RWPE2 (cell line): ENCODE measurements around the gene CD74.

ENCODE experiments used
- ATAC-seq: fragments of 200-7000 bp; cut with Tn5 transposase; 3 replicates; pipeline ENCODE4 v1.9.1; 2021; ENCODE audit warnings: low read depth
- DNase-seq: peaks from one replicate; pipeline ENCODE4 v3.0.0-alpha.2; 2020; ENCODE audit warnings: low spot score
- H3K27ac ChIP-seq: fragments of 450-650 bp; 2 replicates; pipeline ENCODE4 v1.5.1; 2017; ENCODE audit warnings: mild to moderate bottlenecking; ENCODE audit not compliant: poor library complexity, severe bottlenecking
- H3K27me3 ChIP-seq: fragments of 250-450 bp; sonication (Bioruptor Pico); 2 replicates; pipeline ENCODE4 v1.5.1; 2021; ENCODE audit warnings: mild to moderate bottlenecking, moderate library complexity; ENCODE audit not compliant: insufficient read depth, poor library complexity, severe bottlenecking
- H3K36me3 ChIP-seq: fragments of 250-450 bp; sonication (Bioruptor Pico); 2 replicates; pipeline ENCODE4 v1.5.1; 2020; ENCODE audit warnings: low read depth, mild to moderate bottlenecking, moderate library complexity
- H3K4me1 ChIP-seq: fragments of 250-450 bp; sonication (Bioruptor Pico); 2 replicates; pipeline ENCODE4 v1.5.1; 2021; ENCODE audit warnings: mild to moderate bottlenecking, moderate library complexity; ENCODE audit not compliant: insufficient read depth, poor library complexity, severe bottlenecking
- H3K4me3 ChIP-seq: fragments of 250-450 bp; sonication (Bioruptor Pico); 2 replicates; pipeline ENCODE4 v1.5.1; 2021; ENCODE audit warnings: mild to moderate bottlenecking, moderate library complexity; ENCODE audit not compliant: severe bottlenecking
- H3K9me3 ChIP-seq: fragments of 250-450 bp; sonication (Bioruptor Pico); 2 replicates; pipeline ENCODE4 v1.5.1; 2021; ENCODE audit warnings: mild to moderate bottlenecking, moderate library complexity; ENCODE audit not compliant: severe bottlenecking
- CTCF ChIP-seq: fragments of 450-650 bp; IDR thresholded peaks from one replicate; pipeline ENCODE4 v1.5.1; 2017; ENCODE audit warnings: mild to moderate bottlenecking, moderate library complexity; ENCODE audit not compliant: poor library complexity, severe bottlenecking

Gene CD74

GRCh38 chr5:150412319-150413175 is at the start of gene CD74:
Gene CD74 (minus strand): TSS chr5:150412910. CDS start chr5:150412749, 161 bp downstream.
- Histone ChIP-seq H3K9me3 (no peaks in the 10 kb centered on the region), H3K36me3 (no peaks in the 10 kb centered on the region), H3K27ac (no peak within 1 kb of the TSS), H3K27me3 (no peaks in the 10 kb centered on the region), H3K4me1 (no peaks in the 10 kb centered on the region), H3K4me3 (peak within 1 kb of the TSS; percentile 3)
- no peak for TF ChIP-seq CTCF
- DNase-seq (no peak), ATAC-seq (peak; percentile 56)

- Histone ChIP-seq H3K4me3 (no peak overlapping the region), H3K9me3 (no peaks in the 10 kb centered on the region), H3K27me3 (no peaks in the 10 kb centered on the region), H3K36me3 (no peaks in the 10 kb centered on the region), H3K4me1 (no peaks in the 10 kb centered on the region), H3K27ac (no peak overlapping the region)
- DNase-seq (no peak), ATAC-seq (no peak)
- no peak for TF ChIP-seq CTCF
These were observed 48.5 kb upstream of the CD74 start for GRCh38 chr5:150461231-150461630.

- H3K4me3 ChIP-seq = no peak overlapping the region
- no peaks in the 10 kb centered on the region for H3K27me3 ChIP-seq
- H3K9me3 ChIP-seq = no peaks in the 10 kb centered on the region
- no peak for ATAC-seq
- H3K4me1 ChIP-seq = no peaks in the 10 kb centered on the region
- no peak overlapping the region for H3K27ac ChIP-seq
- H3K36me3 ChIP-seq = no peaks in the 10 kb centered on the region
- TF ChIP-seq CTCF = no peak
- DNase-seq = no peak
These were observed 48.1 kb upstream of the CD74 start for GRCh38 chr5:150460781-150461180.

GRCh38 chr5:150458802-150459557 is 46.3 kb upstream of the CD74 start:
- Histone ChIP-seq H3K36me3 (no peaks in the 10 kb centered on the region), H3K27ac (peak overlapping the region; percentile 4), H3K4me3 (no peak overlapping the region), H3K27me3 (no peaks in the 10 kb centered on the region), H3K9me3 (no peaks in the 10 kb centered on the region), H3K4me1 (no peaks in the 10 kb centered on the region)
- peak; percentile 95 for TF ChIP-seq CTCF
- ATAC-seq = peak; percentile 86
- DNase-seq = peak; percentile 81
